GM19372 (cell line): Measurements from ENCODE around the gene HMGCL.

Experiments
- ATAC-seq: cut with Tn5 transposase; IDR thresholded peaks from one replicate; pipeline ENCODE4 v1.9.1; 2021; ENCODE audit warnings: mild to moderate bottlenecking, low read depth, moderate library complexity; ENCODE audit not compliant: unreplicated experiment

Gene HMGCL

DNA sequence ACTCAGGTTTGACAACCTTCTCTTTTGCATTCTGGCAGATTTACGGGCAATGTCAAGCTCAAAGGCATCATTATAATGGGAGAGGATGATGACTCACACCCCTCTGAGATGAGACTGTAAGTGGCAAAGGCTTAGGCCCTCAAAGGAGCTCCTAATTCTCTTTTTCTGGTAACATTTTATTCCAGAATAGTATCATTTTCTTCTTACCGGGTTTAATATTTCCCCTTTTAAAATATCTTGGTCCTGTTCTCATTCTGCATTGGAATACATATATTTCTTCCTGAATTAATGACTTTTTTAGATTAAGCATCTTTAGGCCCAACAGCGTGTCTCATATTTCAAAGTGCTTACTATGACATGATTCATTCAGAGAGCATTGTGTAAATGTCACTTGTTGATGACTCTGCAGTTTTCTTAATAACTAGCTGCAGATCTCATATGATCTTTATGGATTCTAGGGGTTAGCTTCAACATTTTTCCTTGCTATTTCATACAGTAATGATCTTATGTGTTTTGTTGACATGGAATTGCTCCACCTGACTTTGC is 45.3 kb downstream of the HMGCL start:
- ATAC-seq, result no peak

- ATAC-seq, result peak; percentile 83
These were observed 47.0 kb downstream of the HMGCL start, which contains the start of gene PITHD1 for GRCh38 chr1:23777979-23778814. Gene PITHD1 (plus strand): TSS chr1:23778418. CDS start chr1:23778516, 98 bp downstream.

GRCh38 chr1:23776217-23776616 is 49.0 kb downstream of the HMGCL start:
- ATAC-seq, result no peak

DNA sequence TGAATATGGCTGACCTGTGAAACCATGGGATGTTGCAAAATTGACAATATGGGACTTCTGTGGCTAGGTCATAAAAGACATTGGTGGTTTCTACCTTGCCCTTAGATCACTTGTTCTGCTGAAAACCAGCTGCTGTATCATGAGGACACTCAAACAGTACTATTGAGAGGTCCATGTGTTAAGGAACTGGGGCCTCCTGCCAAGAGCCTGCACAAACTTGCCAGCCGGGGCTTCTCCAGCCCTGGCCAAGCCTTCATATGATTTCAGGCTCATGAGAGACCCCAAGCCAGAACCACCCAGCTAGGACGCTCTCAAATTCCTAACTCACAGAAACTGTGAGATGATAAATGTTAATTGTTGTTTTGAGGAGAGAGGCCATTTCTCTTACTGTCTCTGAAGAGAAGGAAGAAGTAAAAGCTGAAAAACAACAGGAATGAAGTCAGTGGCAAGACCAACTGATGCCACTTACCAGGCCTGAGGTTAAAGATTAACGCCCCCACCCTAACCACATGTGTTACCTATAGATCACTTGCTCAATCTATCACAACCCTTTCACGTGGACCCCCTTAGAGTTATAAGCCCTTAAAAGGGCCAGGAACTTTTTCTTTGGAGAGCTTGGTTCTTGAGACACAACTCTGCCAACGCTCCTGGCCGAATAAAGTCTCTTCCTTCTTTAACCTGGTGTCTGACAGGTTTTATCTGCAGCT is 50.9 kb downstream of the HMGCL start:
- ATAC-seq, result no peak

DNA sequence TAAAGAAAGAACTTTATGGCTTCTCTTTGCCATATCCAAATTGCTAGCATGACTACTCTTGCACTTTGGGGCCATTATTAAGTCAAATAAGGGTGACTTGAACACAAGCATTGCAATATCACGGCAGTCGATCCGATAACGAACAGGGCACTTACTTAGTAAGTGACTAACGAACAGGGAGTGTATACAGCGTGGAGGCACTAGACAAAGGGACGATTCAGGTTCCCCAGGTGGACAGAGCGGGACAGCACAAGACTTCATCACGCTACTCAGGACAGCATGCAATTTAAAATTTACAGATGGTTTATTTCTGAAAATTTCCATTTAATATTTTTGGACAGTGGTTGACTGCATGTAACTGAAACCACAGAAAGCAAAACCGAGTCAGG is 52.4 kb downstream of the HMGCL start:
- ATAC-seq, result no peak

- no peak for ATAC-seq
These were observed 53.0 kb downstream of the HMGCL start for GRCh38 chr1:23772049-23772853.

GRCh38 chr1:23768733-23769132 is 56.5 kb downstream of the HMGCL start:
- ATAC-seq, result no peak

DNA sequence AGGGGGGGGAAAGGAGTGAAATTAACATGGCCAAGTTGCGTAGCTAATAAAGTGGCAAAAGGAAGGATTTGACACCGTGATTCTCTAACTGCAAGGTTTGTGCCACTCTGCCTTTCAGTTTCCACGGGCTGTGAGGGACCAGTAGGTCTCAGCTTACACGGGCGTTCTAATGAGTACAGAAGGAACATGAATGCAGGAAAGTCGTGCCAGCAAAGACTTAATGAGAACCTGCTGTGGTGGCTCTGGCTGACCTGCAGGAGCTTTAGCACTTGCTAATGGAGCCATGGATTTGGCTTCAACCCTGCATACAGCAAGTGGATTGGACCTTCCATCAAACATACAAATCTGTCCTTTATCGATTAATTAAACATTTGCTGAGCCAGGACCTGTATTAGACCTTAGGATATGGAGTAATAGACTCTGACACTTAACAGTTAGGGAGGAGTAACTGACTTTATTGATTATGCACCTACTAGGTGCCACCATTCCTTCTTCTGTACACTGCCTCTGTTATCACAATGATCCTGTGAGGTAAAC is 62.1 kb downstream of the HMGCL start:
- ATAC-seq, result no peak

DNA sequence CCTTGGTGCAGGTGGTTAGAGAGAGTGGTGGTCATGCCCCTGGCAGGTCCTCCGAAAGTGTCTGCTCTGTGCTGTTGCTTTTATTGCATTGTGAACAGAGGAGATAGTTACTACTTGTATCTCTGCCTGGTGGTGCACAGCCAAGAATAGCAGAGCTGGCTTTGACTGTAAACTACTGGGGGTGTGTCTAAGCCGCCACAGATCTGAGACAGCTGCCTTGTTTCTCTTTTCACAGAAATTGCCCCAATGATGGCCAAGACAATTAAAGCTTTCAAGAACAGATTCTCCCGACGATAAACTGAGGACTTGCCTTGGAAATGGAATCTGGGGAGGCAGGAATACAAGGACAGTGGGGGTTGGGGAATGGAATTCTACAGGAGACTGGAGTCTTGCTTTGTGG is 66.0 kb downstream of the HMGCL start:
- ATAC-seq, result no peak

DNA sequence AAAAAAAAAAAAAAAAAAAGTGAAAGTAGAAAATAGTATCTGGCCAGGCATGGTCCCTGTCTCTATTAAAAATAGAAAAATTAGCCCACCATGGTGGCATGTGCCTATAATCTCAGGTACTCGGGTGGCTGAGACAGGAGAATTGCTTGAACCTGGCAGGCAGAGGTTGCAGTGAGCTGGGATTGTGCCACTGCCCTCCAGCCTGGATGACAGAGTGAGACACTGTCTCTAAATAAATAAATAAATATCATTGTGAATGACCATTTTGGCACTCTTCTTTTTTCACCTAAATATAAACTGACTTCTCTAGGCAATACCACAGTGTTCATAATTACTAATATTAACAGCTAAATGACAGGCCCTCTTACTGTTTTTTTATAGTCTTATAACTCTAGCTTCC is 67.4 kb downstream of the HMGCL start:
- no peak for ATAC-seq

GRCh38 chr1:23756676-23757075 is 68.6 kb downstream of the HMGCL start:
- ATAC-seq, result no peak

DNA sequence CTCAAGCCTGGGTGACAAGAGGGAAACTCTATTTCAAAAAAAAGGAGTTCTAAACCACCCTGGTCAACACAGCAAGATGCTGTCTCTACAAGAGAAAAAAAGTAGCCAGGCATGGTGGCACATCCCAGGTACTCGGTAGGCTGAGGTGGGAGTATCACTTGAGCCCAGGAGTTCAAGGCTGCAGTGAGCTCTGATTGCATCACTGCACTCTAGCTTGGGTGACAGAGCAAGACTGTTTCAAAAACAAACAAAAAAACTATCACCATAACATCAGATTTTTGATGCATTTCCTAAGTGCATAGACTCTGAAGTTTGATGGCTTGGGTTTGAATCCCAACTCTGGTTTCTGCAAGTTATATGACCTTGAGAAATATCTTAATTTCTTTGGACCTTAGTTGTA is 72.3 kb downstream of the HMGCL start:
- ATAC-seq, result no peak
